ENCODE data around the gene NKPD1. TPM values are rescaled to one million over a fixed set of nuclear protein-coding genes. Genes with fewer than 3 reads are reported as not detected.

Gene NKPD1
- polyA plus RNA-seq, 1 donor (not counting 4 experiments of a cell fraction or from before 2014, with no cell fraction given), result 0.37 TPM

GRCh38 chr19:45179072-45179891 is 18.5 kb upstream of the NKPD1 start:
- dilution Hi-C loops (cut with MboI; ENCODE audit: extremely low pct_ligation_motif_present, low sequenced_read_pairs), result no loop called here
- no peak for FAIRE-seq

GRCh38 chr19:45178262-45179071 is 17.7 kb upstream of the NKPD1 start, which contains the start of gene BLOC1S3:
Gene BLOC1S3 (plus strand): TSS chr19:45178784. CDS start chr19:45179297, 513 bp downstream.
- H3K4me1 ChIP-seq (ENCODE audit: control insufficient read depth, extremely low read depth, insufficient read depth, low read length), result peaks cover 20% of the 10 kb centered on the region
- H3K27me3 ChIP-seq (ENCODE audit: control insufficient read depth, extremely low read depth, insufficient read depth, low read length), result no peaks in the 10 kb centered on the region
- no peaks in the 10 kb centered on the region for H4K20me1 ChIP-seq (ENCODE audit: control insufficient read depth, extremely low read depth, insufficient read depth, low read length)
- dilution Hi-C loops (cut with MboI; ENCODE audit: extremely low pct_ligation_motif_present, low sequenced_read_pairs), result no loop called here
- DNase-seq (ENCODE audit: low read depth, low spot score) (peak; percentile 100), FAIRE-seq (peak; percentile 92)
- H2AFZ ChIP-seq (ENCODE audit: control insufficient read depth, low read length), result peak within 1 kb of the TSS; percentile 99
- peak within 1 kb of the TSS; percentile 99 for H3K27ac ChIP-seq (ENCODE audit: control insufficient read depth, insufficient read depth, low read length)
- TF ChIP-seq EZH2 (IDR thresholded peaks at IDR 0.05; ENCODE audit: low read length), result no peak
- TF ChIP-seq CTCF (optimal IDR thresholded peaks at IDR 0.05 in 1 of 3, IDR thresholded peaks at IDR 0.05 in 1 of 3, conservative IDR thresholded peaks at IDR 0.05 in 1 of 3; ENCODE audit: extremely low read depth in 1 of 3, insufficient read depth in 2 of 3, low read length in 3 of 3), result peak; percentile 35 to 56 (median 40)
- peak within 1 kb of the TSS; percentile 83 to 99 (median 94) for H3K4me3 ChIP-seq (ENCODE audit: control insufficient read depth in 2 of 3, extremely low read depth in 1 of 3, insufficient read depth in 2 of 3, low read depth in 1 of 3, low read length in 3 of 3)
- no peaks in the 10 kb centered on the region for H3K9me1 ChIP-seq (ENCODE audit: control insufficient read depth, extremely low read depth, insufficient read depth, low read length)
- H3K4me2 ChIP-seq (ENCODE audit: control insufficient read depth, extremely low read depth, insufficient read depth, low read depth, low read length), result peak within 1 kb of the TSS; percentile 96
- H3K36me3 ChIP-seq (ENCODE audit: control insufficient read depth in 2 of 2, extremely low read depth in 1 of 2, insufficient read depth in 2 of 2, low read length in 2 of 2), result peaks cover 0 to 4% of the 10 kb centered on the region in 2 experiments
- H3K9me3 ChIP-seq (ENCODE audit: control insufficient read depth, low read depth, low read length), result no peaks in the 10 kb centered on the region
- H3K9ac ChIP-seq (ENCODE audit: control insufficient read depth, extremely low read depth, insufficient read depth, low read length), result peak within 1 kb of the TSS; percentile 98
- peaks cover 20% of the 10 kb centered on the region for H3K79me2 ChIP-seq (ENCODE audit: control insufficient read depth, insufficient read depth, low read length)

More at GRCh38 chr19:45179072-45179891, 18.5 kb upstream of the NKPD1 start:
- Histone ChIP-seq H2AFZ (ENCODE audit: control insufficient read depth, low read length) (peak overlapping the region; percentile 99), H3K4me3 (ENCODE audit: control insufficient read depth in 2 of 3, extremely low read depth in 1 of 3, insufficient read depth in 2 of 3, low read depth in 1 of 3, low read length in 3 of 3) (peak overlapping the region; percentile 83 to 99 (median 94)), H3K9ac (ENCODE audit: control insufficient read depth, extremely low read depth, insufficient read depth, low read length) (peak overlapping the region; percentile 95), H3K4me2 (ENCODE audit: control insufficient read depth, extremely low read depth, insufficient read depth, low read depth, low read length) (peak overlapping the region; percentile 74), H3K36me3 (ENCODE audit: control insufficient read depth in 2 of 2, extremely low read depth in 1 of 2, insufficient read depth in 2 of 2, low read length in 2 of 2) (peaks cover 0 to 4% of the 10 kb centered on the region in 2 experiments), H3K27me3 (ENCODE audit: control insufficient read depth, extremely low read depth, insufficient read depth, low read length) (no peaks in the 10 kb centered on the region), H3K9me1 (ENCODE audit: control insufficient read depth, extremely low read depth, insufficient read depth, low read length) (no peaks in the 10 kb centered on the region), H3K27ac (ENCODE audit: control insufficient read depth, insufficient read depth, low read length) (peak overlapping the region; percentile 99), H4K20me1 (ENCODE audit: control insufficient read depth, extremely low read depth, insufficient read depth, low read length) (no peaks in the 10 kb centered on the region), H3K4me1 (ENCODE audit: control insufficient read depth, extremely low read depth, insufficient read depth, low read length) (peaks cover 20% of the 10 kb centered on the region), H3K9me3 (ENCODE audit: control insufficient read depth, low read depth, low read length) (no peaks in the 10 kb centered on the region), H3K79me2 (ENCODE audit: control insufficient read depth, insufficient read depth, low read length) (peaks cover 20% of the 10 kb centered on the region)
- no peak for DNase-seq (ENCODE audit: low read depth, low spot score)
- TF ChIP-seq CTCF (optimal IDR thresholded peaks at IDR 0.05 in 1 of 3, IDR thresholded peaks at IDR 0.05 in 1 of 3, conservative IDR thresholded peaks at IDR 0.05 in 1 of 3; ENCODE audit: extremely low read depth in 1 of 3, insufficient read depth in 2 of 3, low read length in 3 of 3), result no peak
- TF ChIP-seq EZH2 (IDR thresholded peaks at IDR 0.05; ENCODE audit: low read length), result no peak

All from keratinocyte (primary cell).